ENCODE results near the gene PKP3.
"Not testable (repeated sequence)": the region's sequence is repeated elsewhere in the genome, so short reads cannot be mapped to it uniquely, and the experiment has no call there.

The PKP3 gene, protein sequence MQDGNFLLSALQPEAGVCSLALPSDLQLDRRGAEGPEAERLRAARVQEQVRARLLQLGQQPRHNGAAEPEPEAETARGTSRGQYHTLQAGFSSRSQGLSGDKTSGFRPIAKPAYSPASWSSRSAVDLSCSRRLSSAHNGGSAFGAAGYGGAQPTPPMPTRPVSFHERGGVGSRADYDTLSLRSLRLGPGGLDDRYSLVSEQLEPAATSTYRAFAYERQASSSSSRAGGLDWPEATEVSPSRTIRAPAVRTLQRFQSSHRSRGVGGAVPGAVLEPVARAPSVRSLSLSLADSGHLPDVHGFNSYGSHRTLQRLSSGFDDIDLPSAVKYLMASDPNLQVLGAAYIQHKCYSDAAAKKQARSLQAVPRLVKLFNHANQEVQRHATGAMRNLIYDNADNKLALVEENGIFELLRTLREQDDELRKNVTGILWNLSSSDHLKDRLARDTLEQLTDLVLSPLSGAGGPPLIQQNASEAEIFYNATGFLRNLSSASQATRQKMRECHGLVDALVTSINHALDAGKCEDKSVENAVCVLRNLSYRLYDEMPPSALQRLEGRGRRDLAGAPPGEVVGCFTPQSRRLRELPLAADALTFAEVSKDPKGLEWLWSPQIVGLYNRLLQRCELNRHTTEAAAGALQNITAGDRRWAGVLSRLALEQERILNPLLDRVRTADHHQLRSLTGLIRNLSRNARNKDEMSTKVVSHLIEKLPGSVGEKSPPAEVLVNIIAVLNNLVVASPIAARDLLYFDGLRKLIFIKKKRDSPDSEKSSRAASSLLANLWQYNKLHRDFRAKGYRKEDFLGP

DNA sequence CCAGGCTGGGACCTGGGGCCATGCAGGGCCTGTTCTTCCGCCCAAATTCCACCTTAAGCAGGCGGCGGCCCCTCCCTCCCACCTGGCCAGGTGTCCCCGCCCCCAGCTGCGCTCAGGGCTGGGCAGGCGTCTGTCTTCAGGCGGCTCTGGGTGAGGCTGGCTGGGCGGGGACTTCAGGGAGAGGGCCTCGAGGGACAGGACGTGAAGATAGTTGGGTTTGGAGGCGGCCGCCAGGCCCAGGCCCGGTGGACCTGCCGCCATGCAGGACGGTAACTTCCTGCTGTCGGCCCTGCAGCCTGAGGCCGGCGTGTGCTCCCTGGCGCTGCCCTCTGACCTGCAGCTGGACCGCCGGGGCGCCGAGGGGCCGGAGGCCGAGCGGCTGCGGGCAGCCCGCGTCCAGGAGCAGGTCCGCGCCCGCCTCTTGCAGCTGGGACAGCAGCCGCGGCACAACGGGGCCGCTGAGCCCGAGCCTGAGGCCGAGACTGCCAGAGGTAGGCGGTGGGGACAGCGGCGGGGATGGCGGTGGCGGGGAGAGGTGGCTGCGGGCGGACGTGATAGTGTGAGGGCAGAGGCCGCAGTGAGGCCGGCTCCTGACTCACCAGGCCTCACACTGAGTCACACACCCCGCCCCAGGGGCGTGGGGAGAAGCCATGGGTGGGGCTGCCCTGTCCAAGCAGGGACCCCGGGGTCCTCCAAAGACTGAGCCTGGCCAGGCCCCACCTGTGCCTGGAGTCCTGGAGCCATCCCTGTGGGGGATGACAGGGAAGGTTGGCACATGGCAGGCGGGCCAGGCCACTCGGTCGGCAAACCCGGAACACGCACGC, at the start of gene PKP3:
Gene PKP3, plus strand, starts transcription at position 176 of the 824 bp plus-strand sequence. Its CDS starts 84 bp downstream, at position 260.
- DNase-seq (ENCODE audit: low spot score), result peak; percentile 30

DNA sequence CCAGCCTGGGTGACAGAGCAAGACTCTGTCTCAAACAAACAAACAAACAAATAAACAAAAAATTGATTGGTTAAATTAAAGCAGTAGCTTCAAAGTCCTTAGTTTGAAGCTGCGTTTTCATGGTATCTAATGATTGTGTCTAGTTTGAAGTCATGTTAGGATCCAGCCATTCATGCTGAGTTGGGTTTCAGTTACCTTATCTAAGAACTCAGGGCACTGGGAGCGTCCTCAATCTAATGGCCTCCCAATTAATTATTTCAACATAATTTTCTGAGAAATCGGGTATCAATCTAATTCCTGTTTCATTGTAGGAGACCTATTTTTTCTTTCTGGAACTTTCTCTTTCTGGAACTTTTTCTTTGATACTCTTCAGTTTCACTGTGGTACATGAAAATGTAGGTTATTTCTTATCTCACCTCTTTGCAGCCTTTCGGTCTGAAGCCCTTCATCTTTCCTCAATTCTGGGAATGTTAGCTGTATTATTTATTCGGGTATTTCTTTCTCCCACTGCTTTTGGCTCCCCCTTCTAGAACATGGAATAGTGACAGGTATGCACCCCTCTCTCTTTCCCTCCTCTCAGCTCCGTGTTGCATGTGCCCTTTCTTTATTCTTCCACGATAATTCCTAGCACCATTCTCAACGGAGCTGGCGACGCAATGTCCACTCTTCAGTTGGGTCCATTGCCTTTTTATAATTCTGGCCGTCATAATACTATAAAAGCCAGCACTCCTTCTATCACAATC, 49.0 kb upstream of the PKP3 start:
- no peak for DNase-seq (ENCODE audit: low spot score)

DNA sequence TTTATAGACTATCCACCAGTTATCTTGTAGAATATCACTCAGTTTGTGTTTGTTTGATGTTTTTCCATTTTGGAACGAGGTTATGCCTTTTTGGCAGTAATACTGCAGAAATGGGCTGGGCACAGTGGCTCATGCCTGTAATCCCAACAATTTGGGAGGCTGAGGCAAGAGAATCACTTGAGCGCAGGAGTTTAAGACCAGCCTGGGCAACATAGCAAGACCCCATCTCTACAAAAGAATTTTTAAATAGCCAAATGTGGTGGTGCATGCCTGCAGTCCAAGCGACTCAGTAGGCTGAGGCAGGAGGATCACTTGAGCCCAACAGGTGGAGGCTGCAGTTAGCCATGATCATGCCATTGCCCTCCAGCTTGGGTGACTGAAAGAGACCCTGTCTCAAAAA, 47.5 kb upstream of the PKP3 start:
- no peak for DNase-seq (ENCODE audit: low spot score)

DNA sequence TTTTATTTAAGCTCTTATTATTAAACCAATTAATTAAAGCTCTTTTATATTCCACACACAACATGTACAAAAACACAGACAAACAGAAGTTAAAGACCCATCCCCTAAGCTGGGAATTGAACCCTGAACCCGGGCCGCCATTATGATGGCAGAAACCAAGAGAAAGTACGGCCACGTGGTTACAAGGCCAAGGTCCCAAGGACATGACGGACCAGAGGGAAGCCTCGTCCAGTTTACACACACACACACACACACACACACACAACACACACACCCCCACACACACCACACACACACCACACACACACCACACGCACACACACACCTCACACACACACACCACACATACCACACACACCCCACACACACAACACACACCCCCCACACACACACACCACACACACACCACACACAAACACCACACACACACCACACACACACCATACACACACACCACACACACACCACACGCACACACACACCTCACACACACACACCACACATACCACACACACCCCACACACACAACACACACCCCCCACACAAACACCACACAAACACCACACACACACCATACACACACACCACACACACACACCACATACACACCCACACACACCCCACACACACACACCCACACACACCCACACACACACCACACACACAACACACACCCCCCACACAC, 44.6 kb upstream of the PKP3 start:
- not testable (repeated sequence) for DNase-seq (ENCODE audit: low spot score)

DNA sequence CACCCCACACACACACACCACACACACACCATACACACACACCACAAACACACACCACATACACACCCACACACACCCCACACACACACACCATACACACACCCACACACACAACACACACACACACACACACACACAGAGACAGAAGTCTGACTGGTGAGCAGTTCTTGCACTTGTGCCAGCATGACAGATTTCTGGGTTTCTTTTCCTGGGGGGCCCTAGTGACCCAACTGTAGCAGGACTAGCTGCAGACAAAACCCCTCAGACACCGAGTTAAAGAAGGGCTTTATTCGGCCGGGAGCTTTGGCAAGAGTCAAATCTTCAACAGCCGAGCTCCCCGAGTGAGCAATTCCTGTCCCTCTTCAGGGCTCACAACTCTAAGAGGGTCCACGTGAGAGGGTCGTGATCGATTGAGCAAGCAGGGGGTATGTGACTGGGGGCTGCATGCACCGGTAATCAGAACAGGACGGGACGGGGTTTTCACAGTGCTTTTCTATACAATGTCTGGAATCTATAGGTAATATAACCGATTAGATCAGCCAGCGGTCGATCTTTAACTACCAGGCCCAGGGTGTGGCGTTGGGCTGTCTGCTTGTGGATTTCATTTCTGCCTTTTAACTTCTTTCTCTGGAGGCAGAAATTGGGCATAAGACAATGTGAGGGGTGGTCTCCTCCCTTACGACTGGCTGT, 43.8 kb upstream of the PKP3 start:
- DNase-seq (ENCODE audit: low spot score), result not testable (repeated sequence)

DNA sequence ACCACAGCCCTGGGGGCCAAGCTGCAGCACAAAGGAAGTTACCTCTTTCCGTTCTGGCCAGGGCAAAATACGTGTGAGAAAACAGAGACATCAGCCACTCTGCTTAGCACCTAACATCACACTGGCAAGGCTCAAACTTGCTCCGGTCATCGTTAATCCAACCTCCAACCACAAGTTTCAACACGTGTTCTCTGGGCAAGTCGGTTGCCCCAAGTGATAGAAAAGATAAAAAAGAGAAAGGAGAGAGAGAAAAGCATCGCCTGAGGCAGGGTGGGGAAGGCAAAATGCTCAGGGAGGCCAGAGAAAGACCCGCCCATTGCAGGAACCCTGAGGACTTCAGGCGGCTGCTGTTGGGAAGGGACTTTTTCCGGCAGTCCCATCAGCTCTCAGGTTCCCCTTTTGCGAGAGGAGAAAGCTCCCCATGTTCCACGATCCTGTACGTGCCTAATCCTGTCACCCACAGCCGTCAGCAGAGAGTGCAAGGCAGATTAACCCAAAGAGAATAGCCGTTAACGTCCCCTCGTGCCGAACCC, 43.2 kb upstream of the PKP3 start:
- no peak for DNase-seq (ENCODE audit: low spot score)

DNA sequence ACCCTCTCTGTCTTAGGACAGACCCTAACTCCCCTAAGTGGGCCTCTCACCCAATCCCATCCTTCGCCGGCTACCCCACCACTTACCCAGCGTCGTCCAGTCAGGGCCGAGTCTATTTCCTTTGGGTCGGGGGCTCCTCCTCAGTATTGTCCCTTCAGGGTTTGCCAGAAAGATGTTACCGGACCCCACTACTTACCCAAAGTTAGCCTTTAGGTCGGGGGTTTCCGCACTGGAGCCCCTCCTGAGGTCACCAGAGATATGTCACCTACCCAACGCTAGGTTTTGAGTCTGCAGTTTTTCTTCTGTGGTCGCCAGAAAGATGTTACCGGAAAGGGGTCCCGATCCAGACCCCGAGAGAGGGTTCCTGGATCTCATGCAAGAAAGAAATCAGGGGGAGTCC, 42.6 kb upstream of the PKP3 start:
- no peak for DNase-seq (ENCODE audit: low spot score)

DNA sequence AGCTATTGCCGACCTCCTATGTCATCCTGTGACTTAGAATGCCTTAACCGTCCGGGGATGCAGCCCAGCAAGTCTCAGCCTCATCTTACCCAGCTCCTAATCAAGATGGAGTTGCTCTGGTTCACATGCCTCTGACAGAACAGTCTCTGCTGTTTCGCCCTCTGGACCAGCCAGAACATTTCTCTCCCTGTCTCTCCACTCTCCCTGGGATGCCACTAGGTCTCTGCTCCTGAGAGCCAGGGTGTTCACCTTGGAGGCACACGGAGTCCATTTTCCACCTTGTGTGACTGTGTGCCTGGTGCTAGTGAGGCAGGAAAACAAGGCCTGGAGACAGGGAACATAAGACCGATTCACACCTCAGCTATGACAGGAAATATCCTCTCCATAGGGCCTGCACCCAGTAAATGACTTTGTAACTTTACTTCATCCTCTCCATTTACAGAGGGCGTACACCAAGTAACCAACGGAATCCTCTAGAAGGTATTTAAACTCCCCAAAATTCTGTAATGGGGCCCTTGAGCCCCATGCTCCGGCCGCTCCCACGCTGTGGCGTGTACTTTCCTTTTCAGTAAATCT, 41.5 kb upstream of the PKP3 start:
- no peak for DNase-seq (ENCODE audit: low spot score)

DNA sequence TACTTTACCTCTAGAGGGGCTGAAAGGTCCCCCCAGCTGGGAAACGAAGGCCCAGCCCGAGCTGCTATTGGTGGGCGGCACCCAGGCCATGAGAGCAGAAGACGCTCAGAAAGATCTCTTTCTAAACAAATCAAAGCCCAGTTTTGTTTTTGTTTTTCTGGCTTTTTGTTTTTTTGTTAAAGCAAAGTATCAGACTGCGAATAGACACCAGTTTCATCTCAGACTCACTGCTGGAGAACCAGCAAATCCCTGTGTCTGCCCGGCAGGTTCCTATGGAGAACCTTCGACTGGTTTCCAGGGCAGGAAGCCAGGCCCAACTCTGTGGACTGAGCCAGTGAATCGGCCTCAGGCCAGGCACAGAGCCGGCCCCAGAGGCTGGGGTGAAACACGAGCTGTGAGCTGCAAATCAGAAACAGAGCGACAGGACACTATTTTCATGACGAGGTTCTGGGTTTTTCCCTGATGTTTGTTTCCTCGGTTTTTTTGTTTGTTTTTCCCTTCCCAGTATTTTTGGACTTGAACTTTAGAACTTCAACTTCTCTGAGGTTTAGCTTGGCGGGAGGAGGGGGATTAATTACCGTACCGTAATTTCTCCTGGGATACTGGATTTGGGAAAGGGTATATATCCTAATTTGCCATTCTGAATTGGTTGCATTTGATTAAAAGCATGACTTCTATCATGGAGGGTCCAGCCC, 40.7 kb upstream of the PKP3 start:
- no peak for DNase-seq (ENCODE audit: low spot score)

DNA sequence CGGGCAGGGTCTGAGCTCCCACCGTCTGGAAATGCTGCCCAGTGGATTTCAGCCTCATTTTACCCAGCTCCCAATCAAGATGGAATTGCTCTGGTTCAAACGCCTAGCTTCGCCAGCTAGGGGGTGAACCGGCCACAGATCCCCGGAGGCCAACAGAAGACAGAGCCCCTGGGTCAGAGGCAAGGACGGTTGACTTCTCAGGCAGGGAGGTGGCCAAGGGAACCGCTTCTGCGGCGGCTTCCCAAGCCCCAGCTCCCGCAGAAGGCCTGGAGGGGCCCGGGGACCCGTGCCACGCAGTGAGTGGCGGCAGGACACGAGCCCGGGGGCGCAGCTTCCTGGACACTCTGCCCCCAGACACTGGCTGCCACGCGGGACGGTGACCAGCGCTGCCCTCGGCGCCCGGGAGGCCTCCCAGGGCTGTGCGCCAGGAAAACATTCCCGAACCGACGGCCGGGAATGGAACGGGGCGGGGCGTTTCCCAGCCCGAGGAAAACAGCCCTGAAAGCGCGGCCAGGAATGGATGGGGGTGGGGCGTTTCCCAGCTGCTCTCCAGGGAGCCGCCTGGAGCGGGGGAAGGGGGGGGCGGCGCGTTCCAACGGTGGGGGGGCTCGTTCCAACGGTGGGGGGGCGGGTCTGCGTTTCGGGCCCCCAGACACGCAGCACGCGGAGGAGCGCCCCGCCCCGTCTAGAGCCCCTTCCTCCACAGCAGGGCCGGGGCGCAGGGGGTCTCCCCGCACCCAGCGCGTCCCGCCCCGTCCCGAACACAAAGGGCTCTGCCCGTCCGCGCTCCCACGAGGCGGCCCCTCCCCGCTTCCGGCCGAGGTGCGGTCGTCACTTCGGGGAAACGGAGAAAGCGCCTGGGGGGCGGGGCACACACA, 38.2 kb upstream of the PKP3 start:
- peak; percentile 72 for DNase-seq (ENCODE audit: low spot score)

DNA sequence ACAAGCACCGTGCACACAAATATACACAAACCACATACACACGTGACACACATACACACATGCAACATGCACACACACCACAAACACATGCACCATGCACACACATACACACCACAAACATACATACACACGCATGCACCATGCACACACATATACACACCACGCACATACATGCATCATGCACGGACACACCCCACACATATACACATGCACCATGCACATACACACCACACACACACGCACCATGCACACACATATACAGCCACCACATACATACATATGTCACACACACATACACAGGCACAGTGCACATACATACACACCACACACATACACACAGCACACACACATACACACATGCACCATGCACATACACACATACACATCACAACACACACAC, 37.4 kb upstream of the PKP3 start:
- no peak for DNase-seq (ENCODE audit: low spot score)

DNA sequence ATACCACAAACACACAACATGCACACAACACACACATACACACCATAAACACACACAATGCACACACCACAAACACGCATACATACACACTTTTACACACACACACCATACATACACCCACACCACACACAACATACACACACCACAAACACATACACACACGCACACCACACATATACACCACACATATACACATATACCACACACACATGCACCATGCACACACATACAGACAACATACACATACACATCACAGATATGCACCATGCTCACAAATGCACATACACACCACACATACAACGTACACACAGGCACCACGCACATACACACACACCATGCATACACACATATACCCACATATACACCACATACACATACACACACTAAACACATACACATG, 36.4 kb upstream of the PKP3 start:
- no peak for DNase-seq (ENCODE audit: low spot score)

DNA sequence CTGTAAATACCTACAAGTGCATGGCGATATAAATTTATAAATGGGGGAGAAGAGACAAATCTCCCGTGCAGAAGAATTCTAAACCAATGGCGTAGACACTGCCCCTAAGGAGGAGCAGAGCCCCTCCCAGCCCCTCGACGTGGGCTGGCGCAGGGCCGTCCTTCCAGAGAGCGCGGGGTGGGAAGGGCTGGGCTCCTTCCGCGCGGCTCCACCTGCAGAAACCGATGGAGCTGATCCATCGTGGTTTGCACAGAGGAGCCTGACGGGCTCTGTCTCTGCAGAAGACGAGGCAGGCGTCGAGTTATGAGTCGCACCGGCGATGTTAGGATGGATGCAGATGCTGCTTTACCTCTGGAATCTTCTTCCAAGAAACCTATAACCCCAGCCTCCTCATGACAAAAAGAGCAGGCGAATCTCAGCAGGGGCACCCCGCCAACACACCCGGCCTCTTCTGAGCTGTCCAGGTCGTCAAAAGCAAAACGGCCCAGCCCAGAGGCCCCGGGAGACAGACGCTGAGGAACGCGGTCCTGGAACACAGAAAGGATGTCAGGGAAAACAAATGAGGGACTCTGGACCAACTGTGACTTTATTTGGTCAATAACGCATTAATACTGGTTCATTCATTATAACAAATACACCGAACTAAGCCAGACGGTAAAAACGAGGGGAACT, 35.7 kb upstream of the PKP3 start:
- no peak for DNase-seq (ENCODE audit: low spot score)

DNA sequence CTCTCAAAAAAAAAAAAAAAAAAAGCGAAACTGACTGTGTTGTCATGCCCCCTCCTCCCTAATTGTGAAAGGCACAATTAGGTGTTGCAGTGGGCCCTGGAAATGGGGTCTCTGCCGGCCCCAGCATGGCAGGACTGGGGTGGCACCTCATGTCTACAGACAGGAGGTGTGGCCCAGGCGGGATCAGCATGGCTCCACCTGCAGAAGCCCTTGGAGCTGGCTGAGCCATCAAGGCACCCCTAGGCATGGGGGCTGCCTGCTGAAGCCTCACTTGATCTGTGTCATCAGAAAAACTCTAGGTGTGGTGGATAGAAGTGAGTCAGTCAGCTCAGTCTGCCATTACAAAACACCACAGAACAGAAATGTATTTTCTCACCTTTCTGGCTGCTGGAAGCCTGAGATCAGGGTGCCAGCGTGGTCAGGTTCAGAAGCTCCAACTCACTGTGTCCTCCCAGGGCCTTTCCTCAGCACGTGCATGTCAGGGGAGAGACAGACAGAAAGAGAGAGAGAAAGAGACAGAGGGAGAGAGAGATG, 34.8 kb upstream of the PKP3 start:
- DNase-seq (ENCODE audit: low spot score), result no peak

DNA sequence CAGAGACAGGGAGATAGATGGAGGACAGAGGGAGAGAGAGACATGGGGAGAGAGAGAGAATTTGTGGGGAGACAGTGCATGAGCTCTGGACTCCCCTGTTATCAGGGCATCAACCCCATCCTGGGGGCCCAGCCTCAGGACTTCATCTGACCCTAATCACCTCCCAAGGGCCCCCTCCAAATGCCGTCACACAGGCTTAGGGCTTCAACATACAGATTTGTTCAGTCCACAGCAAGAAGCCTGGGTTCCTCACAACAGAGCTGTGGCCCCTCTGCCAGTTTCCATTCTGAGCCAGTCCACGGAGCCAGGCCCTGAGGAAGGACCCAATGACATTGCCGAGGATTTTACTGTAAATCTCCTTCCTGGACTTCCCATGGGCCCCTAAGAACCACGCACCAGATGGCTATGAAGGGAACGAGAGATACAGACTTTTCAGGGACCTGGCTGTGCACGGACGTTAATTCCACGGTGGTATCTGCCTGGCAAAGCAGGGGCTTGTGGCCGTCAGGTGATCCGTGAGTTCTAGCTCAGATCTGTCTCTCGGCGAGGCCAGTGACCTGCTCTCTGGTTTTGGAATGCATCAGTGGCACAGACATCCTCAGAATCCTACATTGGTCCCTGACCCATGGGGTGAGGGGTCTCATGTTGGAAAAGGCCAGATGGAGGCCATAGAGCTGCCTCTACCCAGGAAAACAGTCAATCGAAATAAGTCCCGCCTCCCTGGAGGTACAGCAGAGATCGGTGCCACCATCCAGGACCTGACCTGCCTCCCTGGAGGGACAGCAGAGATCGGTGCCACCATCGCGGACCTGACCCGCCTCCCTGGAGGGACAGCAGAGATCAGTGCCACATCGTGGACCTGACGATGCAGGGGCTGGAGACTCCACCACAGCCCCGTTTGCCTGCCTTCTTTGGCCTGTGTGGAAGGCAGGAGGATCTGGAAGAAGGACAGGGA, 33.4 kb upstream of the PKP3 start:
- no peak for DNase-seq (ENCODE audit: low spot score)

Data from kidney capillary endothelial cell (primary cell).